ENCODE results near the gene TRABD.

Gene TRABD

GRCh38 chr22:50238755-50239154, 53.0 kb downstream of the TRABD start:
- TF ChIP-seq TAF1 (IDR thresholded peaks at IDR 0.05; ENCODE audit: borderline replicate concordance, insufficient read depth, low read length) (no peak), SIN3A (IDR thresholded peaks at IDR 0.05; ENCODE audit: borderline replicate concordance, insufficient read depth, low read length) (no peak), REST (IDR thresholded peaks at IDR 0.05; ENCODE audit: insufficient read depth in 1 of 2, low read depth in 2 of 2, low read length in 2 of 2) (no peak), FOXP2 (optimal IDR thresholded peaks at IDR 0.05; ENCODE audit: borderline replicate concordance, extremely low read depth, extremely low read length, insufficient read depth) (no peak), POLR2AphosphoS5 (IDR thresholded peaks at IDR 0.05; ENCODE audit: low read depth, low read length) (no peak)

- no peak for TF ChIP-seq POLR2AphosphoS5 (IDR thresholded peaks at IDR 0.05; ENCODE audit: low read depth, low read length)
- TF ChIP-seq TAF1 (IDR thresholded peaks at IDR 0.05; ENCODE audit: borderline replicate concordance, insufficient read depth, low read length), result no peak
- TF ChIP-seq SIN3A (IDR thresholded peaks at IDR 0.05; ENCODE audit: borderline replicate concordance, insufficient read depth, low read length), result no peak
- no peak for TF ChIP-seq REST (IDR thresholded peaks at IDR 0.05; ENCODE audit: insufficient read depth in 1 of 2, low read depth in 2 of 2, low read length in 2 of 2)
- no peak for TF ChIP-seq FOXP2 (optimal IDR thresholded peaks at IDR 0.05; ENCODE audit: borderline replicate concordance, extremely low read depth, extremely low read length, insufficient read depth)
Observed at GRCh38 chr22:50242406-50242949, 56.8 kb downstream of the TRABD start.

GRCh38 chr22:50243685-50244419, 58.1 kb downstream of the TRABD start:
- TF ChIP-seq FOXP2 (optimal IDR thresholded peaks at IDR 0.05; ENCODE audit: borderline replicate concordance, extremely low read depth, extremely low read length, insufficient read depth), result no peak
- no peak for TF ChIP-seq REST (IDR thresholded peaks at IDR 0.05; ENCODE audit: insufficient read depth in 1 of 2, low read depth in 2 of 2, low read length in 2 of 2)
- TF ChIP-seq POLR2AphosphoS5 (IDR thresholded peaks at IDR 0.05; ENCODE audit: low read depth, low read length), result no peak

- TF ChIP-seq REST (IDR thresholded peaks at IDR 0.05; ENCODE audit: insufficient read depth in 1 of 2, low read depth in 2 of 2, low read length in 2 of 2) (no peak), POLR2AphosphoS5 (IDR thresholded peaks at IDR 0.05; ENCODE audit: low read depth, low read length) (peak; percentile 76), TAF1 (IDR thresholded peaks at IDR 0.05; ENCODE audit: borderline replicate concordance, insufficient read depth, low read length) (no peak)
Observed at GRCh38 chr22:50244420-50245213, 58.9 kb downstream of the TRABD start, which contains the start of gene TUBGCP6. Gene TUBGCP6 (minus strand): TSS chr22:50245023. CDS start chr22:50244459, 564 bp downstream.
